Measurements from ENCODE around the gene SBF2. TPM values are rescaled to one million over a fixed set of nuclear protein-coding genes. Genes with fewer than 3 reads are reported as not detected.

Gene SBF2
- total and polyA plus RNA-seq, 8 donors: 25.7 to 62.6 (median 57.0) TPM

DNA sequence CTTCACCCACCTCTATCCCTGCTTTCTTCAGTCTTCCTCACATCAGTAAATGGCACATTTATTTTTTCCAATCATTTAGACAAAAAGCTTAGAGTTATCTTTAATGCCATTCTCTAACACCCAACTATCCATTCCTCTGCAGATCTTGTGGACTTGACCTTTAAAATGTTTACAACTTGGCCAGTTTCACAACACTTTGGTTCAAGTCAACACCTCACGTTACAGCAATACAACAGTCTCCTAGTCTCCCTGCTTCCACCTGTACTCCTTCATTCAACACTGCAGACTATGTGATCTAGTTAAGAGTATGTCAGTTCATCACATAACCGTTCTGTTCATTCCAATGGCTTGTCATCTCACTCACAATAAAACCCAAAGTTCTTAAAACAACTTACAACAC, 325.0 kb downstream of the SBF2 start:
- H3K9me3 ChIP-seq: no peaks in the 10 kb centered on the region

DNA sequence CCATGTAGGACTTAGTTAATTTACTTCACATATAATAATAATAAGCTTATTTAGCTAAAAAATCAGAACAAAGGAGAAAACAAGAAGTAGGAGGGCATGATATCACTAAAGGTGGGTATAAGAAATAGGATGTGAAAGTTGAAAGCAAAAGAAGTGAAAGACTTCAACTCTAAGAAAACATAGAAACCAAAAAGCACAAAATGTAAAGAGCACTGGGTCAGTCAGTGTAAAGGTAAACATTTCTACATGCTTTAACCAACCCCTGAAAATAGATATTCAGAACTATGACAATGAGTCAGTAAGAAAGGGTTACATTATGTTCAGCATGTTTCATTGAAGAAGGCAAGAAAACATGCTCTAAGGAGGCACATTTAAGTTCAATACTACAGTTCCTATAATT, 331.3 kb downstream of the SBF2 start:
- no peak for ATAC-seq
- no peaks in the 10 kb centered on the region for H3K9me3 ChIP-seq
- peaks cover 0 to 27% of the 10 kb centered on the region in 2 donors for H3K36me3 ChIP-seq
- H3K4me3 ChIP-seq: no peak overlapping the region
- no peaks in the 10 kb centered on the region for H3K27me3 ChIP-seq
- intact Hi-C loops (cut with DNase I): no loop called here
- TF ChIP-seq, protein P1, sequence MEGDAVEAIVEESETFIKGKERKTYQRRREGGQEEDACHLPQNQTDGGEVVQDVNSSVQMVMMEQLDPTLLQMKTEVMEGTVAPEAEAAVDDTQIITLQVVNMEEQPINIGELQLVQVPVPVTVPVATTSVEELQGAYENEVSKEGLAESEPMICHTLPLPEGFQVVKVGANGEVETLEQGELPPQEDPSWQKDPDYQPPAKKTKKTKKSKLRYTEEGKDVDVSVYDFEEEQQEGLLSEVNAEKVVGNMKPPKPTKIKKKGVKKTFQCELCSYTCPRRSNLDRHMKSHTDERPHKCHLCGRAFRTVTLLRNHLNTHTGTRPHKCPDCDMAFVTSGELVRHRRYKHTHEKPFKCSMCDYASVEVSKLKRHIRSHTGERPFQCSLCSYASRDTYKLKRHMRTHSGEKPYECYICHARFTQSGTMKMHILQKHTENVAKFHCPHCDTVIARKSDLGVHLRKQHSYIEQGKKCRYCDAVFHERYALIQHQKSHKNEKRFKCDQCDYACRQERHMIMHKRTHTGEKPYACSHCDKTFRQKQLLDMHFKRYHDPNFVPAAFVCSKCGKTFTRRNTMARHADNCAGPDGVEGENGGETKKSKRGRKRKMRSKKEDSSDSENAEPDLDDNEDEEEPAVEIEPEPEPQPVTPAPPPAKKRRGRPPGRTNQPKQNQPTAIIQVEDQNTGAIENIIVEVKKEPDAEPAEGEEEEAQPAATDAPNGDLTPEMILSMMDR (IDR thresholded peaks at IDR 0.05): no peak
- no peak for DNase-seq
- H3K4me1 ChIP-seq: no peaks in the 10 kb centered on the region
- no peak overlapping the region for H3K27ac ChIP-seq

More for the DNA sequence above, 325.0 kb downstream of the SBF2 start:
- DNase-seq (no peak), ATAC-seq (no peak)
- H3K36me3 ChIP-seq: peaks cover 0 to 8% of the 10 kb centered on the region in 2 donors
- H3K27me3 ChIP-seq: no peaks in the 10 kb centered on the region
- H3K4me3 ChIP-seq: no peak overlapping the region
- TF ChIP-seq, protein P1 (IDR thresholded peaks at IDR 0.05): no peak
- H3K27ac ChIP-seq: no peak overlapping the region
- intact Hi-C loops (cut with DNase I): no loop called here
- no peaks in the 10 kb centered on the region for H3K4me1 ChIP-seq

DNA sequence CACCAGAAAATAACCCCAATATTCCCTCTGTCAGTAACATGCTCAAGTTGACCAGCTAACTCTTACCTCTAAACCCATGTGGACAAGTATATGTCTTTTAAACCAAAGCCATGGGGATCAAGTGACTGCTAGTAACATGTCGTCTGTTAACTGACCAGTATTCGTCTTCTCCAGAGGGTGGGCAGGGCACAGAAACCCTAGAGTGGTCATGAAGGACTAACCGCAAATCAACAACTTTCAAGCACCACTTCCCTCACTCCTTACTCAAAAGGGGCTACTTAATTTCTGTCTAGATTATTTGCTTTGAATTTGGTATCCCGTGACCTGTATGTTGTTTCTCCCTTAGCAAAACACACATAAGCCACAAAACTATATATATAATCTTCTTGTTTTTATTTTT, 336.9 kb downstream of the SBF2 start:
- no peaks in the 10 kb centered on the region for H3K4me1 ChIP-seq
- H3K4me3 ChIP-seq: no peak overlapping the region
- TF ChIP-seq, protein P1 (IDR thresholded peaks at IDR 0.05): no peak
- no peak for DNase-seq
- intact Hi-C loops (cut with DNase I): loop anchor here in 1 of 2 donors (10.0 kb wide), 1 partner anchor 192 kb away; no protein-coding TSS in a partner anchor
- H3K27me3 ChIP-seq: no peaks in the 10 kb centered on the region
- peaks cover 0 to 16% of the 10 kb centered on the region in 2 donors for H3K36me3 ChIP-seq
- peak; percentile 92 for ATAC-seq
- H3K27ac ChIP-seq: no peak overlapping the region
- H3K9me3 ChIP-seq: no peaks in the 10 kb centered on the region

DNA sequence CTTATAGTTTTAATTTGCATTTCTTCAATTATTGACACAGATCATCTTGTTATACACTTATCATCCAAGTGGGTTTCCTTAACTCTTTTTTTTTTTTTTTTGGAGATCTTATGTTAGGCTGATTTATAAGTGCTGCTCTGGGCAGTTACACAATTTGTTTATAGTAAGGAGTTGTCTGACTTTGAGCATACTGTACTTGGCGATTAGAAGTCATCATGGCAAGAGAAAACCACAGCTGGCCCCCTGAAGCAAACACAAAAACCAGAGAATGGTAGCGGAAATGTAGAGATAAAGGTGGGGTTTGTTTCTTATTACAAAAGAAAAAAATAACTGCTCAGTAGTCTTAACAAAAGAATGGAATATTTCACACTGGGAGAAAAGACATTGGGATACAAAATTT, 337.5 kb downstream of the SBF2 start:
- ATAC-seq: no peak
- Histone ChIP-seq H3K36me3 (peaks cover 0 to 16% of the 10 kb centered on the region in 2 donors), H3K4me1 (no peaks in the 10 kb centered on the region), H3K27me3 (no peaks in the 10 kb centered on the region), H3K27ac (no peak overlapping the region), H3K9me3 (no peaks in the 10 kb centered on the region), H3K4me3 (no peak overlapping the region)
- DNase-seq: no peak
- intact Hi-C loops (cut with DNase I): loop anchor here in 1 of 2 donors (10.0 kb wide), 1 partner anchor 192 kb away; no protein-coding TSS in a partner anchor
- TF ChIP-seq, protein P1 (IDR thresholded peaks at IDR 0.05): no peak

DNA sequence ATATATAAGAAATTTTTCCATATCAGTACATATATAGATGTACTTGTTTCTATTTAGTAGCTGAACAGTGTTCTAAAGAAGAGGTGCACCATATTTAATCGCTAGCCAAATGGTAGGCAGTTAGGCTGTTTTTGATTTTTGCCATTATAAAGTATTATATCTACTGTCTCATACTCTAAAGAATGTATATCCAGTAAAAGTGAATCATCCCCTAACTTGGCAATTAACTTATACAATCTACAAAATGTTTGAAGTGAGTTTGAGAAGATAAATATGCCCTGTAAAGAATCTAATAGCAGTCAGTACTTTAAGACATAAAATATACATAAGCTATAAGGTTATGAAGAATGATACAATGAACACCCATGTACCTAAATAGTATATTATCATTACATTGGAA, 338.6 kb downstream of the SBF2 start:
- Histone ChIP-seq H3K27ac (no peak overlapping the region), H3K4me3 (no peak overlapping the region), H3K4me1 (no peaks in the 10 kb centered on the region), H3K27me3 (no peaks in the 10 kb centered on the region), H3K36me3 (peaks cover 0 to 16% of the 10 kb centered on the region in 2 donors), H3K9me3 (no peaks in the 10 kb centered on the region)
- ATAC-seq (no peak), DNase-seq (no peak)
- TF ChIP-seq, protein P1 (IDR thresholded peaks at IDR 0.05): no peak
- intact Hi-C loops (cut with DNase I): loop anchor here in 1 of 2 donors (10.0 kb wide), 1 partner anchor 191 kb away; no protein-coding TSS in a partner anchor

Measured in left lung (tissue), 10 donors.